HG03469 (cell line): ENCODE measurements around the gene VPS37C.
"Not testable (repeated sequence)": the region's sequence is repeated elsewhere in the genome, so short reads cannot be mapped to it uniquely, and the experiment has no call there.

ENCODE experiments used
- ATAC-seq: cut with Tn5 transposase; IDR thresholded peaks from one replicate; pipeline ENCODE4 v1.9.1; 2021; ENCODE audit warnings: mild to moderate bottlenecking, moderate library complexity, moderate number of reproducible peaks; ENCODE audit not compliant: unreplicated experiment

The VPS37C gene

GRCh38 chr11:61102667-61103571 is 58.3 kb downstream of the VPS37C start:
- no peak for ATAC-seq

GRCh38 chr11:61098778-61099177 is 62.4 kb downstream of the VPS37C start:
- no peak for ATAC-seq

- not testable (repeated sequence) for ATAC-seq
Observed at GRCh38 chr11:61098261-61098660, 63.0 kb downstream of the VPS37C start.

- ATAC-seq = no peak
Observed at GRCh38 chr11:61095021-61095420, 66.2 kb downstream of the VPS37C start.

- ATAC-seq = not testable (repeated sequence)
Observed at GRCh38 chr11:61094167-61094566, 67.1 kb downstream of the VPS37C start.

- no peak for ATAC-seq
Observed at GRCh38 chr11:61092908-61093763, 68.1 kb downstream of the VPS37C start.

GRCh38 chr11:61092280-61092766 is 68.9 kb downstream of the VPS37C start:
- ATAC-seq = no peak

GRCh38 chr11:61091373-61092279 is 69.6 kb downstream of the VPS37C start:
- no peak for ATAC-seq

- no peak for ATAC-seq
Observed at GRCh38 chr11:61090982-61091372, 70.2 kb downstream of the VPS37C start.

GRCh38 chr11:61090521-61090920 is 70.7 kb downstream of the VPS37C start:
- ATAC-seq = no peak

GRCh38 chr11:61089806-61090491 is 71.3 kb downstream of the VPS37C start:
- ATAC-seq = no peak

GRCh38 chr11:61087426-61088119 is 73.7 kb downstream of the VPS37C start:
- ATAC-seq = no peak

GRCh38 chr11:61083601-61084147 is 77.6 kb downstream of the VPS37C start:
- ATAC-seq = no peak

GRCh38 chr11:61082931-61083531 is 78.2 kb downstream of the VPS37C start:
- ATAC-seq = no peak

- no peak for ATAC-seq
Observed at GRCh38 chr11:61082062-61082870, 79.0 kb downstream of the VPS37C start.

- no peak for ATAC-seq
Observed at GRCh38 chr11:61080986-61081590, 80.1 kb downstream of the VPS37C start.

GRCh38 chr11:61080526-61080925 is 80.7 kb downstream of the VPS37C start:
- ATAC-seq = no peak
